HepG2 (cell line): ENCODE measurements around the gene NAPSA. TPM values are rescaled to one million over a fixed set of nuclear protein-coding genes. Genes with fewer than 3 reads are reported as not detected.

Source experiments
- ATAC-seq: fragments of 200-7000 bp; cut with Tn5 transposase; 3 replicates; pipeline ENCODE4 v1.9.1; 2020; ENCODE audit warnings: mild to moderate bottlenecking, moderate library complexity
- Bru-seq: library from RNA; stranded (reverse); fragments of 400-500 nt; gene quantifications from one replicate; lab custom pipeline; 2021; lab: Mats Ljungman, UMichigan
- BruChase-seq, 2 experiments: library from RNA; stranded (reverse); fragments of 400-500 nt; gene quantifications; one replicate each; lab custom pipeline; 2021; lab: Mats Ljungman, UMichigan
- BruUV-seq: library from RNA; stranded (reverse); fragments of 400-500 nt; replicated peaks from 2 replicates; lab custom pipeline; 2021; lab: Mats Ljungman, UMichigan
- CTCF ChIA-PET: fragments of 300-600 bp; formaldehyde crosslinking; extraction: SDS; loops from one replicate; lab custom pipeline; 2021; ENCODE audit warnings: low total read pairs, inconsistent platforms, low intra/inter-chr PET ratio; lab: Yijun Ruan, JAX
- POLR2A ChIA-PET: fragments of 350-600 bp; sonication (Branson Sonifier 250); formaldehyde crosslinking; loops from one replicate; lab custom pipeline; 2020; ENCODE audit warnings: antibody characterized with exemption, inconsistent platforms; lab: Yijun Ruan, JAX
- DNase-seq: peaks from one replicate; pipeline ENCODE4 v3.0.0-alpha.2; 2015; ENCODE audit warnings: low spot score
- FAIRE-seq: peaks from 3 replicates; lab custom pipeline; 2011; peaks lifted over from hg19 to GRCh38; lab: Jason Lieb, UNC
- H2AFZ ChIP-seq: one replicate; pipeline ENCODE4 v1.6.1; 2011; ENCODE audit warnings: low read length, inconsistent platforms
- H3K27ac ChIP-seq: fragments of 300-600 bp; 3 replicates; pipeline ENCODE4 v1.8.0; 2011; ENCODE audit warnings: mixed run types, mild to moderate bottlenecking, mixed read lengths, low read length, inconsistent platforms; ENCODE audit not compliant: insufficient read depth; ENCODE audit errors: extremely low read length
- H3K27me3 ChIP-seq, 2 experiments: fragments of 200-600 bp in 1 of 2; 2 replicates in 1 of 2; 3 replicates in 1 of 2; pipeline versions ENCODE4 v1.6.0 to v1.8.0; 2011; ENCODE audit warnings: low read length in 2 of 2, mild to moderate bottlenecking in 2 of 2, moderate library complexity in 2 of 2, inconsistent platforms in 1 of 2; ENCODE audit not compliant: insufficient read depth in 2 of 2, control insufficient read depth in 1 of 2
- H3K36me3 ChIP-seq, 2 experiments: fragments of 200-600 bp in 1 of 2; replicated peaks in 1 of 2; 2 replicates in 1 of 2; 3 replicates in 1 of 2; pipeline versions ENCODE4 v1.5.1 to v1.8.0; 2011; ENCODE audit warnings: low read length in 2 of 2, inconsistent platforms in 1 of 2; ENCODE audit not compliant: insufficient read depth in 2 of 2, control insufficient read depth in 1 of 2
- H3K4me1 ChIP-seq: 2 replicates; pipeline ENCODE4 v1.5.1; 2012; ENCODE audit warnings: low read length, inconsistent platforms; ENCODE audit not compliant: insufficient read depth
- H3K4me2 ChIP-seq: 2 replicates; pipeline ENCODE4 v1.6.0; 2011; ENCODE audit warnings: low read depth, low read length, inconsistent platforms
- H3K4me3 ChIP-seq, 3 experiments: fragments of 200-600 bp in 1 of 3; sonication (generic), shearing (Covaris generic) in 1 of 3; replicated peaks in 1 of 3; 2 replicates each; pipeline ENCODE4 v1.5.1; 2011 to 2016; ENCODE audit warnings: low read length in 3 of 3, inconsistent platforms in 2 of 3, low read depth in 2 of 3, mild to moderate bottlenecking in 2 of 3, control low read depth in 1 of 3, mixed read lengths in 1 of 3; ENCODE audit not compliant: insufficient read depth in 1 of 3
- H3K79me2 ChIP-seq: one replicate; pipeline ENCODE4 v1.6.1; 2011; ENCODE audit warnings: low read length, inconsistent platforms; ENCODE audit not compliant: insufficient read depth
- H3K9ac ChIP-seq: 2 replicates; pipeline ENCODE4 v1.6.0; 2011; ENCODE audit warnings: mild to moderate bottlenecking, low read depth, low read length, inconsistent platforms; ENCODE audit not compliant: insufficient read depth
- H3K9me3 ChIP-seq: 2 replicates; pipeline ENCODE4 v1.5.1; 2012; ENCODE audit warnings: mild to moderate bottlenecking, low read length
- H4K20me1 ChIP-seq: 2 replicates; pipeline ENCODE4 v1.6.0; 2011; ENCODE audit warnings: inconsistent platforms, mild to moderate bottlenecking, low read length, moderate library complexity; ENCODE audit not compliant: insufficient read depth
- DNMT1 ChIP-seq: sonication (generic); formaldehyde crosslinking; IDR thresholded peaks from 2 replicates; pipeline ENCODE4 v1.5.1; 2020; ENCODE audit warnings: mild to moderate bottlenecking, missing genetic modification reagents
- GATA4 ChIP-seq: sonication (generic); IDR thresholded peaks from 2 replicates; pipeline ENCODE4 v1.6.1; 2016; ENCODE audit warnings: antibody characterized with exemption, low read depth, borderline replicate concordance
- NR1H2 ChIP-seq: sonication (generic); formaldehyde crosslinking; IDR thresholded peaks from 2 replicates; pipeline ENCODE4 v1.8.1; 2022; ENCODE audit warnings: low read depth, missing genetic modification reagents, borderline replicate concordance
- RBM22 ChIP-seq: fragments of 200-400 bp; formaldehyde crosslinking; optimal IDR thresholded peaks from 2 replicates; pipeline ENCODE3; 2017; ENCODE audit warnings: mild to moderate bottlenecking, low read length, moderate library complexity
- SOX5 ChIP-seq: IDR thresholded peaks from 2 replicates; pipeline ENCODE4 v1.6.1; 2016; ENCODE audit warnings: borderline replicate concordance
- SP1 ChIP-seq, 2 experiments: fragments of 450-650 bp in 1 of 2; sonication (generic) in 1 of 2; formaldehyde crosslinking in 1 of 2; IDR thresholded peaks; 2 replicates each; pipeline versions ENCODE4 v1.4.0 to v1.6.1; 2016 to 2020; ENCODE audit warnings: missing genetic modification reagents in 1 of 2
- ZNF546 ChIP-seq: sonication (generic); formaldehyde crosslinking; conservative IDR thresholded peaks from 2 replicates; pipeline ENCODE4 v1.8.1; 2023; ENCODE audit warnings: mild to moderate bottlenecking, missing genetic modification reagents
- ZNF839 ChIP-seq: sonication (generic); formaldehyde crosslinking; IDR thresholded peaks from 2 replicates; pipeline ENCODE4 v1.4.0; 2020; ENCODE audit warnings: missing genetic modification reagents, mild to moderate bottlenecking, borderline replicate concordance
- WGBS: methylation state at CpG from one replicate; pipeline ENCODE4 v1.1.6; 2017; ENCODE audit warnings: low lambda C conversion rate; 5-methylcytosine and 5-hydroxymethylcytosine counted together
- in situ Hi-C: cut with HindIII; loops from 2 replicates; pipeline ENCODE4 v1.10.0; 2017; ENCODE audit warnings: low pct_unique_long_range_greater_than_20kb; ENCODE audit not compliant: extremely low pct_ligation_motif_present
- intact Hi-C: fragments of 100-400 bp; cut with micrococcal nuclease; formaldehyde crosslinking; loops from one replicate; pipeline ENCODE4 v1.10.0; 2022; ENCODE audit not compliant: unreplicated experiment
- long read RNA-seq, 2 experiments: library from RNA in 1 of 2; library from polyadenylated mRNA in 1 of 2; stranded (forward) in 1 of 2; unstranded in 1 of 2; transcript quantifications; one replicate each; pipeline ENCODE4 v2.0.0, GENCODE V29; 2019 to 2022
- polyA minus RNA-seq, 3 experiments: library from RNA; depleted of rRNA, polyadenylated mRNA; stranded (reverse); fragments of >200 nt; gene quantifications; 2 replicates each; pipeline ENCODE4 v1.2.3, GENCODE V29; 2011; ENCODE audit warnings: low replicate concordance in 1 of 3
- polyA plus RNA-seq, 8 experiments: library from polyadenylated mRNA; depleted of rRNA in 3 of 8; stranded (reverse) in 7 of 8; unstranded in 1 of 8; fragments of >200 nt; fragmentation: Illumina TruSeq in 4 of 8; extraction: Trizol in 4 of 8; gene quantifications; 2 replicates each; pipeline versions ENCODE4 v1.2.1 to v1.2.3, GENCODE V29; 2011 to 2016; ENCODE audit warnings: low read depth in 4 of 8, missing spikeins in 1 of 8, mixed read lengths in 1 of 8; ENCODE audit not compliant: insufficient read depth in 1 of 8
- total RNA-seq, 5 experiments: library from RNA; depleted of rRNA; stranded (reverse); fragments of >200 nt; fragmentation: Illumina TruSeq; extraction: Trizol; gene quantifications; 2 replicates each; pipeline ENCODE4 v1.2.3, GENCODE V29; 2016; ENCODE audit warnings: low read depth in 1 of 5
- TF ChIP-seq, protein P1 (sequence below): sonication (generic); formaldehyde crosslinking; conservative IDR thresholded peaks from 2 replicates; pipeline ENCODE4 v1.4.0; 2020; ENCODE audit warnings: missing genetic modification reagents

NAPSA gene
- total RNA-seq (2016; rRNA removed; fragmentation: Illumina TruSeq; extraction: Trizol), result not detected in 2 replicates
- not detected in 2 replicates for total RNA-seq (2016; cell fraction: cytosol; rRNA removed; fragmentation: Illumina TruSeq; extraction: Trizol; ENCODE audit: low read depth)
- total RNA-seq (2016; cell fraction: insoluble cytoplasmic fraction; rRNA removed; fragmentation: Illumina TruSeq; extraction: Trizol), result not detected in 2 replicates
- total RNA-seq (2016; cell fraction: membrane; rRNA removed; fragmentation: Illumina TruSeq; extraction: Trizol), result not detected in 2 replicates
- total RNA-seq (2016; cell fraction: nucleus; rRNA removed; fragmentation: Illumina TruSeq; extraction: Trizol), result not detected in 2 replicates
- not detected in 2 replicates for polyA plus RNA-seq (2011; rRNA removed)
- polyA plus RNA-seq (2011; cell fraction: cytosol; rRNA removed), result not detected in 2 replicates
- 0.10 and 0.14 TPM in 2 replicates for polyA plus RNA-seq (2011; cell fraction: nucleus; rRNA removed)
- polyA plus RNA-seq (2012), result 0.05 and 0.16 TPM in 2 replicates
- polyA plus RNA-seq (2016; cell fraction: cytosol; fragmentation: Illumina TruSeq; extraction: Trizol; ENCODE audit: low read depth), result not detected in 2 replicates
- not detected in 2 replicates for polyA plus RNA-seq (2016; cell fraction: insoluble cytoplasmic fraction; fragmentation: Illumina TruSeq; extraction: Trizol; ENCODE audit: low read depth)
- polyA plus RNA-seq (2016; cell fraction: membrane; fragmentation: Illumina TruSeq; extraction: Trizol; ENCODE audit: low read depth), result not detected in 2 replicates
- polyA plus RNA-seq (2016; cell fraction: nucleus; fragmentation: Illumina TruSeq; extraction: Trizol; ENCODE audit: insufficient read depth, low read depth), result not detected in 2 replicates
- not detected in 2 replicates for polyA minus RNA-seq (2011; rRNA and poly(A)+ RNA removed; ENCODE audit: low replicate concordance)
- not detected in 2 replicates for polyA minus RNA-seq (2011; cell fraction: cytosol; rRNA and poly(A)+ RNA removed)
- not detected in 2 replicates for polyA minus RNA-seq (2011; cell fraction: nucleus; rRNA and poly(A)+ RNA removed)
- Bru-seq, nascent RNA, result not detected
- BruChase-seq, experiment 1, labeled RNA remaining after a 6-hour chase, result percentile 9 among the genes with signal in this experiment
- BruChase-seq, experiment 2, labeled RNA remaining after a 2-hour chase, result percentile 10 among the genes with signal in this experiment
- long read RNA-seq, experiment 1, result 0 reads
- long read RNA-seq, experiment 2, result 0 reads

DNA sequence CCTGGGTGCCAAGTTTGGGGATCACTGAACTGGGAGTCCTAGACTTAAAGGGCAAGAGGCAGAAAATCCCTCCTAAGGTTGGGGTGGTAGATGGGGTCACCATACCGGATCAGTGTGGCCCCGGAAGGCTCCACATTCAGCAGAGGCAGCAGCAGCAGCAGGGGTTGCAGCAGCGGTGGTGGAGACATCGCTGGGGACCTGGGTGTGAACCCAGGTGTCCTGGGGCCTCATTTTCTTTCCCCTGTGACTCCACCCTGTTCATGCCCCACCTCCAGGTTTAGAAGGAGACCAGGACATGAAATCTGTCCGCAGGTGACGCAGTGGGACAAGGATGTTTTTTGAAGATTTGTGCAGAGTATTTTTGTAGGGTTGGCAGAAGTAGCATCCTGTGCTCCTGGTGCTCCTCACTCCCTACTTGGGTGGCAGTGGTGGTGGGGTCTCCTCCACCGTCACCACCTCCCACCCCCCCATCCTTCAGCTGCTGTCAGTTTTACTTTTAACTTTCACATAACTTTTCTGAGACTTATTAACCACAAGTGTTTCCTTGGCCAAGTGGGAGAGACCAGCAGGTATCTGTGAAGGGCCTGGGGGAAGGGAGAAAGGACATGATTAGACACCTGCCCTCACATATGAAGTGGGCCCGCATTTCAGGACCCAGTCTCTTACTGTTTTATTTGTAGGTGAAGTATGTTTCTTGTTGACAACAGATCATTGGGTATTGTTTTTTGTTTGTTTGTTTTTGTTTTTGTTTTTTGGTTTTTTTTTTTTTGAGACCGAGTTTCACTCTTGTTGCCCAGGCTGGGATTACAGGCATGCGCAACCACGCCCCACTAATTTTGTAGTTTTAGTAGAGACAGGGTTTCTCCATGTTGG, at the start of gene NAPSA:
Gene NAPSA (minus strand): TSS at position 206 of the 873 bp plus-strand sequence. CDS start 18 bp downstream, at position 188.
- Histone ChIP-seq H2AFZ (no peak within 1 kb of the TSS), H3K4me2 (no peak within 1 kb of the TSS), H3K9ac (no peak within 1 kb of the TSS), H3K79me2 (no peaks in the 10 kb centered on the region), H4K20me1 (no peaks in the 10 kb centered on the region), H3K4me1 (peaks cover 13% of the 10 kb centered on the region), H3K9me3 (no peaks in the 10 kb centered on the region), H3K27me3 (no peaks in the 10 kb centered on the region), H3K27ac (no peak within 1 kb of the TSS), H3K36me3 (no peaks in the 10 kb centered on the region), H3K4me3 (no peak within 1 kb of the TSS)
- DNase-seq, result no peak
- BruUV-seq, result no TSS peak
- no peak for ATAC-seq
- ChIA-PET POLR2A (no interaction called here), CTCF (interaction anchor here (4.6 kb wide), 1 partner anchor 113 kb away, joined by 71 read pairs; no protein-coding TSS in a partner anchor)
- FAIRE-seq, result no peak
- whole genome bisulfite sequencing, result 32% methylated on average over 9 of the region's 11 CpGs
- TF ChIP-seq NR1H2 (CRISPR knock-in tag), result no peak
- TF ChIP-seq ZNF839, result no peak
- TF ChIP-seq ZNF546 (CRISPR knock-in tag), result no peak
- no peak for TF ChIP-seq GATA4
- TF ChIP-seq SOX5 (CRISPR knock-in tag), result no peak
- TF ChIP-seq RBM22, result no peak
- TF ChIP-seq SP1 (IDR thresholded peaks at IDR 0.05), result no peak
- TF ChIP-seq SP1 (CRISPR knock-in tag; IDR thresholded peaks at IDR 0.05), result no peak
- TF ChIP-seq, protein P1, sequence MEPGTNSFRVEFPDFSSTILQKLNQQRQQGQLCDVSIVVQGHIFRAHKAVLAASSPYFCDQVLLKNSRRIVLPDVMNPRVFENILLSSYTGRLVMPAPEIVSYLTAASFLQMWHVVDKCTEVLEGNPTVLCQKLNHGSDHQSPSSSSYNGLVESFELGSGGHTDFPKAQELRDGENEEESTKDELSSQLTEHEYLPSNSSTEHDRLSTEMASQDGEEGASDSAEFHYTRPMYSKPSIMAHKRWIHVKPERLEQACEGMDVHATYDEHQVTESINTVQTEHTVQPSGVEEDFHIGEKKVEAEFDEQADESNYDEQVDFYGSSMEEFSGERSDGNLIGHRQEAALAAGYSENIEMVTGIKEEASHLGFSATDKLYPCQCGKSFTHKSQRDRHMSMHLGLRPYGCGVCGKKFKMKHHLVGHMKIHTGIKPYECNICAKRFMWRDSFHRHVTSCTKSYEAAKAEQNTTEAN (CRISPR knock-in tag), result no peak
- no peak for TF ChIP-seq DNMT1
- intact Hi-C loops, result no loop called here
- in situ Hi-C loops, result loop anchor here (25.0 kb wide), 1 partner anchor 422 kb away; the partner anchor contains the start of gene ACP4
